ENCODE results near the gene SIL1.

DNA sequence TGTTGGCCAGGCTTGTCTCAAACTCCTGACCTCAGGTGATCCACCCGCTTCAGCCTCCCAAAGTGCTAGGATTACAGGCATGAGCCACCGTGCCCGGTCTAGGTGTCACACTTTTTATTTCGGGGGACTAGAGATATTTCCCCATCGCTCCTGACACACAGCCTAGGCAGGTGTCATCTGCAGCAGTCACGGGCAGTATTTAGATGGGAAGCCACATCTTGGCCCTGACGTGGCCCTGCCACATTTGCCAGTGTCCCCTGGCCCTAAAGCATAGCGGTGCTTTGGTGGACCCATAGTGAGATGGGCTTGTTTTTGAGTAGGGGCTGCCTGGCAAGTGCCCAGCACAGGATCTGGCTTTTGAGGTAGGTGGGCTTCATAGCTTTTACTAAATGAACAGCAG is 278.0 kb downstream of the SIL1 start:
- no peak for TF ChIP-seq CTCF (conservative IDR thresholded peaks at IDR 0.05)
- TF ChIP-seq EZH2 (IDR thresholded peaks at IDR 0.05; ENCODE audit: low read depth): no peak
